OCI-LY3 (cell line): ENCODE data around the gene CWF19L2.
"Not testable (repeated sequence)": the region's sequence is repeated elsewhere in the genome, so short reads cannot be mapped to it uniquely, and the experiment has no call there.

Source experiments
- H2AFZ ChIP-seq: fragments of 200-600, 300-600 bp; shearing (Covaris generic); 2 replicates; pipeline ENCODE4 v1.6.0; 2014; ENCODE audit warnings: antibody characterized with exemption, low read depth, low read length
- H3K27ac ChIP-seq: fragments of 200-600, 300-600 bp; sonication (generic); 2 replicates; pipeline ENCODE4 v1.5.1; 2014; ENCODE audit warnings: mild to moderate bottlenecking, low read length, moderate library complexity, mixed read lengths
- H3K27me3 ChIP-seq: fragments of 200-600, 300-600 bp; sonication (generic); 2 replicates; pipeline ENCODE4 v1.6.1; 2014; ENCODE audit warnings: low read depth, low read length, mixed read lengths
- H3K36me3 ChIP-seq: fragments of 200-600, 300-600 bp; sonication (generic); replicated peaks from 2 replicates; pipeline ENCODE3; 2014; ENCODE audit warnings: low read depth, low read length, mixed read lengths
- H3K4me1 ChIP-seq: fragments of 300-600, 200-600 bp; sonication (generic); 2 replicates; pipeline ENCODE4 v1.6.1; 2014; ENCODE audit warnings: low read length, mixed read lengths
- H3K4me2 ChIP-seq: fragments of 200-600, 300-600 bp; sonication (generic); 2 replicates; pipeline ENCODE4 v1.6.1; 2014; ENCODE audit warnings: low read length, mixed read lengths
- H3K4me3 ChIP-seq: fragments of 300-600, 200-600 bp; sonication (generic); 2 replicates; pipeline ENCODE4 v1.5.1; 2014; ENCODE audit warnings: antibody characterized with exemption, mild to moderate bottlenecking, low read length, moderate library complexity
- H3K79me2 ChIP-seq: fragments of 300-600, 200-600 bp; shearing (Covaris generic); 2 replicates; pipeline ENCODE4 v1.6.1; 2014; ENCODE audit warnings: mild to moderate bottlenecking, low read length, mixed read lengths
- H3K9ac ChIP-seq: fragments of 300-600, 200-600 bp; shearing (Covaris generic); 2 replicates; pipeline ENCODE4 v1.6.0; 2014; ENCODE audit warnings: mild to moderate bottlenecking, low read length, moderate library complexity
- H3K9me3 ChIP-seq: fragments of 200-600, 300-600 bp; shearing (Covaris generic); 2 replicates; pipeline ENCODE4 v1.6.1; 2014; ENCODE audit warnings: low read length, mixed read lengths; ENCODE audit not compliant: insufficient read depth
- H4K20me1 ChIP-seq: fragments of 200-600, 300-600 bp; sonication (generic); 2 replicates; pipeline ENCODE4 v1.6.1; 2016; ENCODE audit warnings: low read length, mixed read lengths; ENCODE audit not compliant: insufficient read depth
- CTCF ChIP-seq: fragments of 200-600, 300-600 bp; sonication (generic); IDR thresholded peaks from 2 replicates; pipeline ENCODE4 v1.5.1; 2014; ENCODE audit warnings: antibody characterized with exemption, low read length, low read depth
- EZH2phosphoT487 ChIP-seq: fragments of 200-600 bp; shearing (Covaris generic); IDR thresholded peaks from 2 replicates; pipeline ENCODE4 v1.6.1; 2018; ENCODE audit warnings: antibody characterized with exemption, mixed run types, low read depth

CWF19L2 gene

GRCh38 chr11:107408762-107409211 is 48.8 kb downstream of the CWF19L2 start:
- H3K27ac ChIP-seq, result no peak overlapping the region
- no peak overlapping the region for H3K4me2 ChIP-seq
- no peak overlapping the region for H3K9ac ChIP-seq
- no peaks in the 10 kb centered on the region for H4K20me1 ChIP-seq
- H3K4me3 ChIP-seq, result no peak overlapping the region
- no peak for TF ChIP-seq EZH2phosphoT487
- H3K79me2 ChIP-seq, result no peaks in the 10 kb centered on the region
- H3K27me3 ChIP-seq, result no peaks in the 10 kb centered on the region
- H3K4me1 ChIP-seq, result peaks cover 4% of the 10 kb centered on the region
- no peak overlapping the region for H2AFZ ChIP-seq
- no peaks in the 10 kb centered on the region for H3K36me3 ChIP-seq
- H3K9me3 ChIP-seq, result no peaks in the 10 kb centered on the region

DNA sequence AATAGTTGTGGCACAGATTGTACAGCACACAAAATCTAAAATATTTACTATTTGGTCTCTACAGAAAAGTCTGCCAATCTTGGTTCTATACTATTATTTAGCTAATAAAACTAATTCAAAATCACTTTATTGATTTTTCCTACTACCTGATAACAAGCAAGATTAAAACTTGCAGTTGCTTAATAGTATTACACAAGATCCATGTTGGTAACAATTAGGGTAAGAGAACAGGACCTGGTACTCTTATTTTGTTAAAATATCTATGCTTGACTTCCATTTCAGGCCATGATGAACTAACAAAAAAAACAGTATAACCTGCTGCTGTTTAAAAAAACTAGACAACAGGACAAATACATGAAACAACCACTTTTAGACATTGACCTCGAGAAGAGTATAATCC is 52.4 kb downstream of the CWF19L2 start:
- no peak overlapping the region for H3K27ac ChIP-seq
- H4K20me1 ChIP-seq, result no peaks in the 10 kb centered on the region
- H3K36me3 ChIP-seq, result no peaks in the 10 kb centered on the region
- no peaks in the 10 kb centered on the region for H3K79me2 ChIP-seq
- no peaks in the 10 kb centered on the region for H3K9me3 ChIP-seq
- no peak overlapping the region for H3K9ac ChIP-seq
- TF ChIP-seq EZH2phosphoT487 (no peak), CTCF (no peak)
- H3K4me3 ChIP-seq, result no peak overlapping the region
- peaks cover 4% of the 10 kb centered on the region for H3K4me1 ChIP-seq
- no peaks in the 10 kb centered on the region for H3K27me3 ChIP-seq
- no peak overlapping the region for H2AFZ ChIP-seq
- H3K4me2 ChIP-seq, result no peak overlapping the region

GRCh38 chr11:107401131-107401530 is 56.5 kb downstream of the CWF19L2 start:
- H4K20me1 ChIP-seq, H3K4me2 ChIP-seq, H3K27me3 ChIP-seq, H3K27ac ChIP-seq, H3K4me3 ChIP-seq, H3K79me2 ChIP-seq, H3K9me3 ChIP-seq, H2AFZ ChIP-seq, H3K36me3 ChIP-seq, H3K4me1 ChIP-seq, H3K9ac ChIP-seq: not testable (repeated sequence)

DNA sequence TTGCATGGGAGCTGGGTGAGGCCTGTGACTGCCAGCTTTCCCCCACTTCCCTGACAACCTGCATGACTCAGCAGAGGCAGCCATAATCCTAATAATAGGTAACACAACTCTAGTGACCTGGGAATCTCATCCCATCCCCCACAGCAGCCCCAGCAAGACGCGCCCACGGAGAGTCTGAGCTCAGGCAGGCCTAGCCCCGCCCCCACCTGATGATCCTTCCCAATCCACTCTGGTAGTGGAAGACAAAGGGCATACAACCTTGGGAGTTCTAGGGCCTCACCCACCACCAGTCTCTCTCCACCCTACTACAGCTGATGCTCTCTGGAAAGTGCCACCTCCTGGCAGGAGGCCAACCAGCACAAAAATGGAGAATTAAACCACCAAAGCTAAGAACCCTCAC is 60.3 kb downstream of the CWF19L2 start:
- Histone ChIP-seq H3K79me2 (no peaks in the 10 kb centered on the region), H3K4me2 (no peak overlapping the region), H4K20me1 (no peaks in the 10 kb centered on the region)

GRCh38 chr11:107392611-107393010 is 65.0 kb downstream of the CWF19L2 start:
- no peak overlapping the region for H3K9ac ChIP-seq
- TF ChIP-seq EZH2phosphoT487 (no peak), CTCF (no peak)
- H3K4me3 ChIP-seq, result no peak overlapping the region

More for the DNA sequence above, 60.3 kb downstream of the CWF19L2 start:
- no peak overlapping the region for H2AFZ ChIP-seq
- no peaks in the 10 kb centered on the region for H3K4me1 ChIP-seq
- no peak overlapping the region for H3K27ac ChIP-seq
- H3K36me3 ChIP-seq, result no peaks in the 10 kb centered on the region
- no peak overlapping the region for H3K9ac ChIP-seq
- H3K9me3 ChIP-seq, result no peaks in the 10 kb centered on the region
- no peak for TF ChIP-seq EZH2phosphoT487
- no peak for TF ChIP-seq CTCF
- no peaks in the 10 kb centered on the region for H3K27me3 ChIP-seq
- H3K4me3 ChIP-seq, result no peak overlapping the region

DNA sequence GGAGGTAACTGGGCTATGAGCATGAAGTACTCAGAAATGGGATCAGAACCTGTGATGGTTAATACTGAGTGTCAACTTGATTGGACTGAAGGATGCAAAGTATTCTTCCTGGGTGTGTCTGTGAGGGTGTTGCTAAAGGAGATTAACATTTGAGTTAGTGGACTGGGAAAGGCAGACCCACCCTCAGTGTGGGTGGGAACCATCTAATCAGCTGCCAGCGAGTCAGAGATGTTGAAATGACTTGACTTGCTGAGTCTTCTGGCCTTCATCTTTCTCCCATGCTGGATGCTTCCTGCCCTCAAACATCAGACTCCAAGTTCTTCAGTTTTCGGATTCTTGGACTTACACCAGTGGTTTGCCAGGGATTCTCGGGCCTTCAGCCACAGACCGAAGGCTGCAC is 66.9 kb downstream of the CWF19L2 start:
- H3K27me3 ChIP-seq, H4K20me1 ChIP-seq, H2AFZ ChIP-seq, H3K4me1 ChIP-seq, H3K9me3 ChIP-seq, H3K4me3 ChIP-seq, H3K27ac ChIP-seq, H3K4me2 ChIP-seq, H3K36me3 ChIP-seq, H3K79me2 ChIP-seq, H3K9ac ChIP-seq: not testable (repeated sequence)

More at GRCh38 chr11:107392611-107393010, 65.0 kb downstream of the CWF19L2 start:
- H3K79me2 ChIP-seq, result no peaks in the 10 kb centered on the region
- H3K36me3 ChIP-seq, result no peaks in the 10 kb centered on the region
- no peaks in the 10 kb centered on the region for H3K9me3 ChIP-seq
- H3K27me3 ChIP-seq, result no peaks in the 10 kb centered on the region
- H4K20me1 ChIP-seq, result no peaks in the 10 kb centered on the region
- no peaks in the 10 kb centered on the region for H3K4me1 ChIP-seq
- H3K4me2 ChIP-seq, result no peak overlapping the region
- H2AFZ ChIP-seq, result no peak overlapping the region
- H3K27ac ChIP-seq, result no peak overlapping the region
